ENCODE measurements around the gene CUX1. TPM values are rescaled to one million over a fixed set of nuclear protein-coding genes. Genes with fewer than 3 reads are reported as not detected.

Gene CUX1
- total and polyA plus RNA-seq, 4 donors, result 40.5 to 138 (median 69.1) TPM

DNA sequence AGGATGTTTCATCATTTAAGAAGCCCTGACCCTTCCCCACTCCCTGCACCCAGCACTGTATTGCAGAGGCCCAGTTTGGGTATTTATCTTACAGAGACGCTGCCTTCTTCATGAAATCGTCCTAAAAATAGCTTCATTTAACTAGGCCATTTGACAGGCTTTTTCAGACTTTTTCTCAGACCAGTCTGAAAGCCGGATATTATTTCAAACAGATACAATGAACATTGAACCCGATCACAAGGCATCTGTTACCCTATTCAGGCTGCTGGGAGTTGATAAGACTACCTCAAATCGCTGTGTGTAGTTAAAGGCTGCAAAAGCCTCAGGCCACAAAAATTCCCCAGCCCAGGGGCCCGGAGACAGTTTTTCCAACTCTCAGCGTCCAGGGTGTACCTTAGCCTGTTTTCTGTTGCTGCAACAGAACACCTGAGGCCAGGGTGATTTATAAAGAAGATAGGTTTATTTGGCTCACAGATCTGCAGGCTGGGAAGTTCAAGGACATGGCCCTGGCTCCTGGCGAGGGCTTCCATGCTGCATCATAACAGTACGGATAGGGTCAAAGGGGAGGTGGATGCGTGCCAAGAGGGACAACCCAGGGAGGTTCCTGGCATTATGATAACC is 338.5 kb downstream of the CUX1 start:
- TF ChIP-seq CTCF (IDR thresholded peaks at IDR 0.05; ENCODE audit: control extremely low read depth, extremely low read depth), result no peak
- Histone ChIP-seq H3K27me3 (ENCODE audit: control insufficient read depth in 3 of 3, insufficient read depth in 3 of 3, low read length in 2 of 3) (no peaks in the 10 kb centered on the region), H3K4me3 (no peak overlapping the region), H3K36me3 (ENCODE audit: control insufficient read depth in 4 of 4, insufficient read depth in 4 of 4, low read length in 4 of 4) (peaks cover 0 to 18% (median 7%) of the 10 kb centered on the region in 4 donors), H3K27ac (ENCODE audit: low read depth in 1 of 2, low read length in 1 of 2) (no peak overlapping the region), H3K9me3 (ENCODE audit: control insufficient read depth in 4 of 4, insufficient read depth in 3 of 4, low read length in 3 of 4) (no peaks in the 10 kb centered on the region), H3K9ac (ENCODE audit: insufficient read depth in 1 of 2, low read length in 2 of 2) (no peak overlapping the region), H3K4me1 (ENCODE audit: control insufficient read depth in 5 of 5, insufficient read depth in 5 of 5, low read length in 5 of 5) (peaks cover 0 to 11% (median 0%) of the 10 kb centered on the region in 5 donors)
- 87 to 89% methylated on average over 10 of the region's 10 CpGs for WGBS, 2 donors
- no peak for ATAC-seq (ENCODE audit: insufficient read depth, low FRiP score)
- DNase-seq, result no peak

DNA sequence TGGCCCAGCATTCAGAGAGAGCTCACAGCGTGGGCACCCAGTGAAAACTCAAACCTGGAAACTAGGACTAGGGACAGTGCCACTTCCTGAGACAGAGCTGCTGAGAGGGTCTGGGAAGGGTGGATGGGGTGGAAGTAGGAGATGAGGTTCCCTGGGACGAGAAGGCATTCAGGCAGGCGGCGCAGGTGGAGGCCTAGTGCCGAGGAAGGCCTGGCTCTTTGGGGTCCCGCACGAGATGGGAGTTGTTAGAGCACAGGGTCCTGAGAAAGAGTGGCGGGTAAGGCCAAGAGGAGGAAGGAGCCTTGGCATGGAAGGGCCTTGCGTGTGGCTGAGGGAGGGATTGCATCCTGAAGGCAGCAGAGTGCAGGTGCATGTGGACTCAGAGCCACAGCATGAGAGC is 339.4 kb downstream of the CUX1 start:
- DNase-seq, result no peak

GRCh38 chr7:102165136-102165535 is 347.7 kb downstream of the CUX1 start:
- TF ChIP-seq CTCF (IDR thresholded peaks at IDR 0.05; ENCODE audit: control extremely low read depth, extremely low read depth), result no peak
- H3K9me3 ChIP-seq (ENCODE audit: control insufficient read depth in 4 of 4, insufficient read depth in 3 of 4, low read length in 3 of 4), result no peaks in the 10 kb centered on the region
- no peak overlapping the region for H3K27ac ChIP-seq (ENCODE audit: low read depth in 1 of 2, low read length in 1 of 2)
- H3K36me3 ChIP-seq (ENCODE audit: control insufficient read depth in 4 of 4, insufficient read depth in 4 of 4, low read length in 4 of 4), result peaks cover 0 to 27% (median 3%) of the 10 kb centered on the region in 4 donors
- ATAC-seq (ENCODE audit: insufficient read depth, low FRiP score), result no peak
- no peak overlapping the region for H3K4me3 ChIP-seq
- WGBS, 2 donors, result 92 to 95% methylated on average over 6 of the region's 6 CpGs
- no peak for DNase-seq
- H3K27me3 ChIP-seq (ENCODE audit: control insufficient read depth in 3 of 3, insufficient read depth in 3 of 3, low read length in 2 of 3), result no peaks in the 10 kb centered on the region
- H3K4me1 ChIP-seq (ENCODE audit: control insufficient read depth in 5 of 5, insufficient read depth in 5 of 5, low read length in 5 of 5), result peaks cover 0 to 7% (median 0%) of the 10 kb centered on the region in 5 donors
- no peak overlapping the region for H3K9ac ChIP-seq (ENCODE audit: insufficient read depth in 1 of 2, low read length in 2 of 2)

More for the DNA sequence above, 339.4 kb downstream of the CUX1 start:
- 98 to 99% methylated on average over 9 of the region's 9 CpGs for WGBS, 2 donors
- no peak for ATAC-seq (ENCODE audit: insufficient read depth, low FRiP score)
- Histone ChIP-seq H3K4me1 (ENCODE audit: control insufficient read depth in 5 of 5, insufficient read depth in 5 of 5, low read length in 5 of 5) (peaks cover 0 to 11% (median 0%) of the 10 kb centered on the region in 5 donors), H3K4me3 (no peak overlapping the region), H3K9ac (ENCODE audit: insufficient read depth in 1 of 2, low read length in 2 of 2) (no peak overlapping the region), H3K36me3 (ENCODE audit: control insufficient read depth in 4 of 4, insufficient read depth in 4 of 4, low read length in 4 of 4) (peaks cover 0 to 18% (median 7%) of the 10 kb centered on the region in 4 donors), H3K27me3 (ENCODE audit: control insufficient read depth in 3 of 3, insufficient read depth in 3 of 3, low read length in 2 of 3) (no peaks in the 10 kb centered on the region), H3K27ac (ENCODE audit: low read depth in 1 of 2, low read length in 1 of 2) (no peak overlapping the region), H3K9me3 (ENCODE audit: control insufficient read depth in 4 of 4, insufficient read depth in 3 of 4, low read length in 3 of 4) (no peaks in the 10 kb centered on the region)
- no peak for TF ChIP-seq CTCF (IDR thresholded peaks at IDR 0.05; ENCODE audit: control extremely low read depth, extremely low read depth)

DNA sequence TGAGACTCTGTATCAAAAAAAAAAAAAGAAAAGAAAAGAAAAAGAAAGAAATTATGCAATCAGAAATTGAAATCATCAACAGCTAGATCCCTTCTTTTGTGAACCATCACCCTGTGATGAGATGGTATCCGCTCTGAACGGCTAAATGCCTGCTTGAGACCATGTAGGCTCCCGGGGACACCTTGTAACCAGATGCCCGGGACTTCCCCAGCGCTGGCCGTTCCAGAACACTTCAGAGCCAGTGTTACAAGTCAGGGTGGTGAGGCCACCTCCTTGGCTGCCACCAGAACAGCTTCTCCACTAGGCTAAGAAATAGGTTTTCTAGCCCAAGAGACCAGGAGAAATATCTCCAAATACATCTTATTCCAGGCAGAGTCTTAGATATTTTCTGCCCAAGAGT is 349.8 kb downstream of the CUX1 start:
- ATAC-seq (ENCODE audit: insufficient read depth, low FRiP score) (no peak), DNase-seq (no peak)
- WGBS, 2 donors, result 91% methylated on average over 6 of the region's 6 CpGs
- H3K36me3 ChIP-seq (ENCODE audit: control insufficient read depth in 4 of 4, insufficient read depth in 4 of 4, low read length in 4 of 4), result peaks cover 0 to 37% (median 3%) of the 10 kb centered on the region in 4 donors
- peaks cover 0 to 12% (median 0%) of the 10 kb centered on the region in 5 donors for H3K4me1 ChIP-seq (ENCODE audit: control insufficient read depth in 5 of 5, insufficient read depth in 5 of 5, low read length in 5 of 5)
- no peak overlapping the region for H3K27ac ChIP-seq (ENCODE audit: low read depth in 1 of 2, low read length in 1 of 2)
- no peak for TF ChIP-seq CTCF (IDR thresholded peaks at IDR 0.05; ENCODE audit: control extremely low read depth, extremely low read depth)
- no peak overlapping the region for H3K9ac ChIP-seq (ENCODE audit: insufficient read depth in 1 of 2, low read length in 2 of 2)
- H3K9me3 ChIP-seq (ENCODE audit: control insufficient read depth in 4 of 4, insufficient read depth in 3 of 4, low read length in 3 of 4), result no peaks in the 10 kb centered on the region
- no peaks in the 10 kb centered on the region for H3K27me3 ChIP-seq (ENCODE audit: control insufficient read depth in 3 of 3, insufficient read depth in 3 of 3, low read length in 2 of 3)
- no peak overlapping the region for H3K4me3 ChIP-seq
